ENCODE data around the gene LRP1-AS. TPM values are rescaled to one million over a fixed set of nuclear protein-coding genes. Genes with fewer than 3 reads are reported as not detected.
A peak's percentile ranks its signal among the peaks of the same experiment; 100 is the strongest.

Gene LRP1-AS
- total RNA-seq, 2 donors from 2014 or later = not detected

GRCh38 chr12:57164454-57164853 lies 17.0 kb upstream of the LRP1-AS start:
- ATAC-seq (no peak), DNase-seq (no peak)
- H3K4me1 Mint-ChIP-seq = peaks cover 13% of the 10 kb centered on the region
- H3K27ac Mint-ChIP-seq = no peak overlapping the region
- H3K36me3 Mint-ChIP-seq (ENCODE audit: low read depth) = peaks cover 10% of the 10 kb centered on the region
- peaks cover 12% of the 10 kb centered on the region for H3K27me3 Mint-ChIP-seq
- H3K9me3 ChIP-seq (ENCODE audit: control insufficient read depth, low read length, poor library complexity, severe bottlenecking) = no peaks in the 10 kb centered on the region
- H3K4me3 Mint-ChIP-seq = no peak overlapping the region

GRCh38 chr12:57162553-57163125 lies 15.2 kb upstream of the LRP1-AS start:
- H3K36me3 Mint-ChIP-seq (ENCODE audit: low read depth) = peaks cover 10% of the 10 kb centered on the region
- peaks cover 11% of the 10 kb centered on the region for H3K4me1 Mint-ChIP-seq
- no peak overlapping the region for H3K27ac Mint-ChIP-seq
- H3K4me3 Mint-ChIP-seq = no peak overlapping the region
- H3K9me3 ChIP-seq (ENCODE audit: control insufficient read depth, low read length, poor library complexity, severe bottlenecking) = no peaks in the 10 kb centered on the region
- ATAC-seq = no peak
- no peak for DNase-seq
- peaks cover 12% of the 10 kb centered on the region for H3K27me3 Mint-ChIP-seq

GRCh38 chr12:57161491-57161890 lies 14.1 kb upstream of the LRP1-AS start:
- H3K9me3 ChIP-seq (ENCODE audit: control insufficient read depth, low read length, poor library complexity, severe bottlenecking) = no peaks in the 10 kb centered on the region
- ATAC-seq = no peak
- Mint-ChIP-seq H3K27me3 (peaks cover 18% of the 10 kb centered on the region), H3K4me3 (no peak overlapping the region), H3K27ac (no peak overlapping the region), H3K36me3 (ENCODE audit: low read depth) (peaks cover 10% of the 10 kb centered on the region), H3K4me1 (peaks cover 16% of the 10 kb centered on the region)
- no peak for DNase-seq

GRCh38 chr12:57160741-57161140 lies 13.3 kb upstream of the LRP1-AS start:
- H3K9me3 ChIP-seq (ENCODE audit: control insufficient read depth, low read length, poor library complexity, severe bottlenecking) = no peaks in the 10 kb centered on the region
- H3K4me1 Mint-ChIP-seq = peaks cover 16% of the 10 kb centered on the region
- ATAC-seq (no peak), DNase-seq (no peak)
- no peak overlapping the region for H3K4me3 Mint-ChIP-seq
- H3K27me3 Mint-ChIP-seq = peaks cover 19% of the 10 kb centered on the region
- peaks cover 10% of the 10 kb centered on the region for H3K36me3 Mint-ChIP-seq (ENCODE audit: low read depth)
- H3K27ac Mint-ChIP-seq = peak overlapping the region; percentile 39

GRCh38 chr12:57160040-57160439 lies 12.6 kb upstream of the LRP1-AS start:
- peaks cover 16% of the 10 kb centered on the region for H3K4me1 Mint-ChIP-seq
- DNase-seq (no peak), ATAC-seq (no peak)
- H3K27ac Mint-ChIP-seq = peak overlapping the region; percentile 39
- no peaks in the 10 kb centered on the region for H3K9me3 ChIP-seq (ENCODE audit: control insufficient read depth, low read length, poor library complexity, severe bottlenecking)
- H3K4me3 Mint-ChIP-seq = no peak overlapping the region
- peaks cover 10% of the 10 kb centered on the region for H3K36me3 Mint-ChIP-seq (ENCODE audit: low read depth)
- H3K27me3 Mint-ChIP-seq = peaks cover 17% of the 10 kb centered on the region

- H3K9me3 ChIP-seq (ENCODE audit: control insufficient read depth, low read length, poor library complexity, severe bottlenecking) = no peaks in the 10 kb centered on the region
- Mint-ChIP-seq H3K4me1 (peaks cover 10% of the 10 kb centered on the region), H3K4me3 (no peak overlapping the region), H3K36me3 (ENCODE audit: low read depth) (peaks cover 10% of the 10 kb centered on the region), H3K27ac (no peak overlapping the region), H3K27me3 (peaks cover 14% of the 10 kb centered on the region)
- ATAC-seq (no peak), DNase-seq (no peak)
Measured at GRCh38 chr12:57159311-57159710, 11.9 kb upstream of the LRP1-AS start.

- no peak for DNase-seq
- Mint-ChIP-seq H3K36me3 (ENCODE audit: low read depth) (peaks cover 10% of the 10 kb centered on the region), H3K27ac (no peak overlapping the region), H3K4me3 (no peak overlapping the region), H3K4me1 (peaks cover 10% of the 10 kb centered on the region), H3K27me3 (peaks cover 14% of the 10 kb centered on the region)
- H3K9me3 ChIP-seq (ENCODE audit: control insufficient read depth, low read length, poor library complexity, severe bottlenecking) = no peaks in the 10 kb centered on the region
- no peak for ATAC-seq
Measured at GRCh38 chr12:57158665-57159064, 11.2 kb upstream of the LRP1-AS start.

- Mint-ChIP-seq H3K4me1 (peaks cover 10% of the 10 kb centered on the region), H3K27ac (no peak overlapping the region), H3K36me3 (ENCODE audit: low read depth) (peaks cover 10% of the 10 kb centered on the region), H3K27me3 (peaks cover 14% of the 10 kb centered on the region), H3K4me3 (no peak overlapping the region)
- DNase-seq (no peak), ATAC-seq (no peak)
- H3K9me3 ChIP-seq (ENCODE audit: control insufficient read depth, low read length, poor library complexity, severe bottlenecking) = no peaks in the 10 kb centered on the region
Measured at GRCh38 chr12:57158186-57158585, 10.8 kb upstream of the LRP1-AS start.

- H3K9me3 ChIP-seq (ENCODE audit: control insufficient read depth, low read length, poor library complexity, severe bottlenecking) = no peaks in the 10 kb centered on the region
- DNase-seq (no peak), ATAC-seq (no peak)
- peaks cover 10% of the 10 kb centered on the region for H3K36me3 Mint-ChIP-seq (ENCODE audit: low read depth)
- no peak overlapping the region for H3K27ac Mint-ChIP-seq
- peaks cover 10% of the 10 kb centered on the region for H3K4me1 Mint-ChIP-seq
- no peak overlapping the region for H3K4me3 Mint-ChIP-seq
- H3K27me3 Mint-ChIP-seq = peaks cover 14% of the 10 kb centered on the region
Measured at GRCh38 chr12:57157588-57158173, 10.3 kb upstream of the LRP1-AS start.

- Mint-ChIP-seq H3K4me1 (peaks cover 10% of the 10 kb centered on the region), H3K27me3 (peaks cover 14% of the 10 kb centered on the region), H3K36me3 (ENCODE audit: low read depth) (peaks cover 10% of the 10 kb centered on the region), H3K27ac (no peak overlapping the region), H3K4me3 (no peak overlapping the region)
- no peaks in the 10 kb centered on the region for H3K9me3 ChIP-seq (ENCODE audit: control insufficient read depth, low read length, poor library complexity, severe bottlenecking)
- no peak for ATAC-seq
- no peak for DNase-seq
Measured at GRCh38 chr12:57156701-57157403, 9.4 kb upstream of the LRP1-AS start.

- no peak for DNase-seq
- peaks cover 5% of the 10 kb centered on the region for H3K4me1 Mint-ChIP-seq
- no peak for ATAC-seq
- no peak overlapping the region for H3K27ac Mint-ChIP-seq
- H3K9me3 ChIP-seq (ENCODE audit: control insufficient read depth, low read length, poor library complexity, severe bottlenecking) = no peaks in the 10 kb centered on the region
- H3K4me3 Mint-ChIP-seq = no peak overlapping the region
- no peaks in the 10 kb centered on the region for H3K36me3 Mint-ChIP-seq (ENCODE audit: low read depth)
- peaks cover 12% of the 10 kb centered on the region for H3K27me3 Mint-ChIP-seq
Measured at GRCh38 chr12:57154804-57155434, 7.5 kb upstream of the LRP1-AS start.

GRCh38 chr12:57154076-57154475 lies 6.7 kb upstream of the LRP1-AS start:
- H3K27ac Mint-ChIP-seq = no peak overlapping the region

GRCh38 chr12:57153415-57153997 lies 6.1 kb upstream of the LRP1-AS start:
- peaks cover 5% of the 10 kb centered on the region for H3K4me1 Mint-ChIP-seq
- no peak overlapping the region for H3K27ac Mint-ChIP-seq
- H3K27me3 Mint-ChIP-seq = peaks cover 12% of the 10 kb centered on the region
- H3K9me3 ChIP-seq (ENCODE audit: control insufficient read depth, low read length, poor library complexity, severe bottlenecking) = no peaks in the 10 kb centered on the region
- H3K36me3 Mint-ChIP-seq (ENCODE audit: low read depth) = no peaks in the 10 kb centered on the region
- no peak for DNase-seq
- H3K4me3 Mint-ChIP-seq = no peak overlapping the region
- ATAC-seq = no peak

More at GRCh38 chr12:57154076-57154475, 6.7 kb upstream of the LRP1-AS start:
- ATAC-seq = no peak
- peaks cover 12% of the 10 kb centered on the region for H3K27me3 Mint-ChIP-seq
- no peak for DNase-seq
- H3K9me3 ChIP-seq (ENCODE audit: control insufficient read depth, low read length, poor library complexity, severe bottlenecking) = no peaks in the 10 kb centered on the region
- no peaks in the 10 kb centered on the region for H3K36me3 Mint-ChIP-seq (ENCODE audit: low read depth)
- no peak overlapping the region for H3K4me3 Mint-ChIP-seq
- H3K4me1 Mint-ChIP-seq = peaks cover 5% of the 10 kb centered on the region

Data from T-helper 17 cell (primary cell).